ENCODE measurements around the gene CCDC178.

DNA sequence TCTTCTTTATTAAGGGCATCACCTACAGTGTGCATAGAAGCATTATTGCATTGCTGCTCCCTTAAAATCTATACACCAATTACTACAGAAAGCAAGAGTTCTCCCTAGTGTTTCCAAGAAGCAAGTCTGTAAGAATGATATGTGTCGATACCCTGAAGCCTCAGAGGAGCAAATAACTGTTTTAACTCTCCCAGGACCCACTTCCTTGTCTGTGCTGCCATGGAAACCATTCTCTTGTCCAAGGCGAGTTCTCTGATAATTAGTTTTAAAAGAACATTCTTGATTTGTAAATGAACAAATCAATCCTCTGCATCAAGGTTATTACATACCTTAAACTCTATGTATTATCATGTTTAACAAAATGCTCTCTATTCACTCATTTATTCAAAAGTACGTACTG lies 340.9 kb downstream of the CCDC178 start:
- TF ChIP-seq EP300 (IDR thresholded peaks at IDR 0.05) (no peak), POLR2A (IDR thresholded peaks at IDR 0.05) (no peak)
- TF ChIP-seq, protein P1, sequence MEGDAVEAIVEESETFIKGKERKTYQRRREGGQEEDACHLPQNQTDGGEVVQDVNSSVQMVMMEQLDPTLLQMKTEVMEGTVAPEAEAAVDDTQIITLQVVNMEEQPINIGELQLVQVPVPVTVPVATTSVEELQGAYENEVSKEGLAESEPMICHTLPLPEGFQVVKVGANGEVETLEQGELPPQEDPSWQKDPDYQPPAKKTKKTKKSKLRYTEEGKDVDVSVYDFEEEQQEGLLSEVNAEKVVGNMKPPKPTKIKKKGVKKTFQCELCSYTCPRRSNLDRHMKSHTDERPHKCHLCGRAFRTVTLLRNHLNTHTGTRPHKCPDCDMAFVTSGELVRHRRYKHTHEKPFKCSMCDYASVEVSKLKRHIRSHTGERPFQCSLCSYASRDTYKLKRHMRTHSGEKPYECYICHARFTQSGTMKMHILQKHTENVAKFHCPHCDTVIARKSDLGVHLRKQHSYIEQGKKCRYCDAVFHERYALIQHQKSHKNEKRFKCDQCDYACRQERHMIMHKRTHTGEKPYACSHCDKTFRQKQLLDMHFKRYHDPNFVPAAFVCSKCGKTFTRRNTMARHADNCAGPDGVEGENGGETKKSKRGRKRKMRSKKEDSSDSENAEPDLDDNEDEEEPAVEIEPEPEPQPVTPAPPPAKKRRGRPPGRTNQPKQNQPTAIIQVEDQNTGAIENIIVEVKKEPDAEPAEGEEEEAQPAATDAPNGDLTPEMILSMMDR (IDR thresholded peaks at IDR 0.05) = no peak
